Measurements from ENCODE around the gene FRAS1. TPM values are rescaled to one million over a fixed set of nuclear protein-coding genes. Genes with fewer than 3 reads are reported as not detected.

Gene FRAS1
- total RNA-seq, 1 experiment from 2014 or later: 3.4 TPM

GRCh38 chr4:78524009-78524408 lies 466.9 kb downstream of the FRAS1 start:
- H3K79me2 ChIP-seq (ENCODE audit: low read length): no peaks in the 10 kb centered on the region
- DNase-seq (no peak), ATAC-seq (no peak)
- H3F3A ChIP-seq (ENCODE audit: low read length, unreplicated experiment): no peaks in the 10 kb centered on the region
- POLR2A ChIA-PET (ENCODE audit: unreplicated experiment): no interaction called here
- H3K9me2 ChIP-seq (replicated peaks; ENCODE audit: low read length): no peaks in the 10 kb centered on the region
- no TSS peak for BruUV-seq (replicated peaks)
- no peak overlapping the region for H3K4me3 ChIP-seq (ENCODE audit: low read length)
- no peaks in the 10 kb centered on the region for H3K27me3 ChIP-seq (ENCODE audit: low read length)
- no peak overlapping the region for H3K4me2 ChIP-seq (ENCODE audit: low read length)
- no peaks in the 10 kb centered on the region for H4K20me1 ChIP-seq (ENCODE audit: low read length)
- no peaks in the 10 kb centered on the region for H3K9me3 ChIP-seq (ENCODE audit: low read length)
- intact Hi-C loops (cut with micrococcal nuclease): no loop called here
- TF ChIP-seq EZH2 (IDR thresholded peaks at IDR 0.05; ENCODE audit: low read length, unreplicated experiment): no peak
- no peak for TF ChIP-seq EZH2phosphoT487 (IDR thresholded peaks at IDR 0.05; ENCODE audit: borderline replicate concordance, low read length)
- TF ChIP-seq CTCF (conservative IDR thresholded peaks at IDR 0.05; ENCODE audit: low read depth, low read length): no peak
- H3K27ac ChIP-seq (ENCODE audit: low read length): no peak overlapping the region
- peaks cover 14% of the 10 kb centered on the region for H3K4me1 ChIP-seq (ENCODE audit: insufficient read depth, low read length)
- no peaks in the 10 kb centered on the region for H3K36me3 ChIP-seq (ENCODE audit: low read depth, low read length)
- CTCF ChIA-PET: interaction anchor here (0.6 kb wide), 1 partner anchor 99 kb away, joined by 13 read pairs; no protein-coding TSS in a partner anchor
- H3K9ac ChIP-seq (ENCODE audit: low read length): no peak overlapping the region
- no peak overlapping the region for H2AFZ ChIP-seq (ENCODE audit: low read length)

- POLR2A ChIA-PET (ENCODE audit: unreplicated experiment): no interaction called here
- Histone ChIP-seq H3K9me3 (ENCODE audit: low read length) (no peaks in the 10 kb centered on the region), H4K20me1 (ENCODE audit: low read length) (no peaks in the 10 kb centered on the region), H3K4me1 (ENCODE audit: insufficient read depth, low read length) (peaks cover 29% of the 10 kb centered on the region), H3K9ac (ENCODE audit: low read length) (no peak overlapping the region), H3K4me3 (ENCODE audit: low read length) (no peak overlapping the region), H2AFZ (ENCODE audit: low read length) (no peak overlapping the region), H3K27me3 (ENCODE audit: low read length) (no peaks in the 10 kb centered on the region), H3K9me2 (replicated peaks; ENCODE audit: low read length) (no peaks in the 10 kb centered on the region), H3K36me3 (ENCODE audit: low read depth, low read length) (no peaks in the 10 kb centered on the region), H3K4me2 (ENCODE audit: low read length) (no peak overlapping the region), H3K79me2 (ENCODE audit: low read length) (no peaks in the 10 kb centered on the region), H3K27ac (ENCODE audit: low read length) (no peak overlapping the region), H3F3A (ENCODE audit: low read length, unreplicated experiment) (no peaks in the 10 kb centered on the region)
- DNase-seq: no peak
- CTCF ChIA-PET: no interaction called here
- TF ChIP-seq CTCF (conservative IDR thresholded peaks at IDR 0.05; ENCODE audit: low read depth, low read length): no peak
- no peak for TF ChIP-seq EZH2phosphoT487 (IDR thresholded peaks at IDR 0.05; ENCODE audit: borderline replicate concordance, low read length)
- TF ChIP-seq EZH2 (IDR thresholded peaks at IDR 0.05; ENCODE audit: low read length, unreplicated experiment): no peak
- no peak for ATAC-seq
- intact Hi-C loops (cut with micrococcal nuclease): loop anchor here (5.0 kb wide), 1 partner anchor 42 kb away; no protein-coding TSS in a partner anchor
- BruUV-seq (replicated peaks): no TSS peak
These were observed 468.4 kb downstream of the FRAS1 start for GRCh38 chr4:78525559-78525958.

GRCh38 chr4:78527103-78527502 lies 470.0 kb downstream of the FRAS1 start:
- no peaks in the 10 kb centered on the region for H3K9me3 ChIP-seq (ENCODE audit: low read length)
- H4K20me1 ChIP-seq (ENCODE audit: low read length): no peaks in the 10 kb centered on the region
- peaks cover 33% of the 10 kb centered on the region for H3K4me1 ChIP-seq (ENCODE audit: insufficient read depth, low read length)
- POLR2A ChIA-PET (ENCODE audit: unreplicated experiment): no interaction called here
- no peak for DNase-seq
- no peaks in the 10 kb centered on the region for H3K9me2 ChIP-seq (replicated peaks; ENCODE audit: low read length)
- no peaks in the 10 kb centered on the region for H3K79me2 ChIP-seq (ENCODE audit: low read length)
- H2AFZ ChIP-seq (ENCODE audit: low read length): no peak overlapping the region
- H3K27me3 ChIP-seq (ENCODE audit: low read length): no peaks in the 10 kb centered on the region
- CTCF ChIA-PET: no interaction called here
- H3K27ac ChIP-seq (ENCODE audit: low read length): no peak overlapping the region
- TF ChIP-seq EZH2 (IDR thresholded peaks at IDR 0.05; ENCODE audit: low read length, unreplicated experiment): no peak
- no peak for TF ChIP-seq EZH2phosphoT487 (IDR thresholded peaks at IDR 0.05; ENCODE audit: borderline replicate concordance, low read length)
- TF ChIP-seq CTCF (conservative IDR thresholded peaks at IDR 0.05; ENCODE audit: low read depth, low read length): no peak
- ATAC-seq: no peak
- no peak overlapping the region for H3K4me2 ChIP-seq (ENCODE audit: low read length)
- BruUV-seq (replicated peaks): no TSS peak
- no peaks in the 10 kb centered on the region for H3K36me3 ChIP-seq (ENCODE audit: low read depth, low read length)
- no peaks in the 10 kb centered on the region for H3F3A ChIP-seq (ENCODE audit: low read length, unreplicated experiment)
- H3K4me3 ChIP-seq (ENCODE audit: low read length): no peak overlapping the region
- intact Hi-C loops (cut with micrococcal nuclease): loop anchor here (5.0 kb wide), 1 partner anchor 40 kb away; no protein-coding TSS in a partner anchor
- H3K9ac ChIP-seq (ENCODE audit: low read length): no peak overlapping the region

Measured in PC-3 (cell line).